Vagina (tissue), 2 donors: ENCODE results near the gene HRH3.

Source experiments
- CTCF ChIP-seq, 3 experiments: fragments of 450-650 bp in 2 of 3; fragments of 200-600 bp in 1 of 3; sonication (generic) in 1 of 3; IDR thresholded peaks; one replicate each; pipeline ENCODE4 v1.5.1; 2017 to 2019; ENCODE audit warnings: antibody characterized with exemption in 3 of 3, mild to moderate bottlenecking in 2 of 3, moderate library complexity in 2 of 3
- POLR2A ChIP-seq, 2 donors: fragments of 450-650 bp; IDR thresholded peaks; one replicate each; pipeline ENCODE4 v1.6.1; 2017; ENCODE audit warnings: antibody characterized with exemption in 2 of 2, mild to moderate bottlenecking in 2 of 2, moderate library complexity in 2 of 2
- POLR2AphosphoS5 ChIP-seq, 2 donors: sonication (generic); formaldehyde crosslinking; IDR thresholded peaks; one replicate each; pipeline ENCODE4 v1.9.0; 2017; ENCODE audit warnings: antibody characterized with exemption in 2 of 2, mild to moderate bottlenecking in 2 of 2, low read depth in 1 of 2; ENCODE audit not compliant: insufficient read depth in 1 of 2

GRCh38 chr20:62238569-62239277 lies 18.6 kb upstream of the HRH3 start:
- TF ChIP-seq CTCF (IDR thresholded peaks at IDR 0.05), result no peak
- TF ChIP-seq POLR2AphosphoS5 (IDR thresholded peaks at IDR 0.05; ENCODE audit: insufficient read depth in 1 of 2, low read depth in 1 of 2), result peak in 1 of 2 donors; percentile 13
- TF ChIP-seq POLR2A (IDR thresholded peaks at IDR 0.05), result no peak
